Epithelial cell of proximal tubule (primary cell): Measurements from ENCODE around the gene PPARGC1A. TPM values are rescaled to one million over a fixed set of nuclear protein-coding genes. Genes with fewer than 3 reads are reported as not detected.

Experiments used
- DNase-seq: peaks from one replicate; pipeline ENCODE4 v3.0.0-alpha.2; 2011; ENCODE audit warnings: low read depth
- H3K4me3 ChIP-seq: 2 replicates; pipeline ENCODE4 v1.5.1; 2011; ENCODE audit warnings: low read depth, mild to moderate bottlenecking, low read length
- CTCF ChIP-seq: conservative IDR thresholded peaks from 2 replicates; pipeline ENCODE4 v1.5.1; 2012; ENCODE audit warnings: low read depth, mild to moderate bottlenecking, low read length
- total RNA-seq: library from RNA; depleted of rRNA; stranded (reverse); fragments of >200 nt; gene quantifications from 2 replicates; pipeline ENCODE4 v1.2.3, GENCODE V29; 2015

The PPARGC1A gene
- total RNA-seq, 1 donor from 2014 or later: 1.4 TPM

- no peak for DNase-seq
- H3K4me3 ChIP-seq: no peak overlapping the region
- no peak for TF ChIP-seq CTCF
Measured at GRCh38 chr4:23828779-23829178, 61.1 kb downstream of the PPARGC1A start.

- TF ChIP-seq CTCF: no peak
- H3K4me3 ChIP-seq: no peak overlapping the region
- no peak for DNase-seq
Measured at GRCh38 chr4:23828020-23828715, 61.7 kb downstream of the PPARGC1A start.

GRCh38 chr4:23822181-23822580 lies 67.7 kb downstream of the PPARGC1A start:
- no peak overlapping the region for H3K4me3 ChIP-seq
- no peak for DNase-seq
- no peak for TF ChIP-seq CTCF

- DNase-seq: peak; percentile 80
- H3K4me3 ChIP-seq: no peak overlapping the region
- TF ChIP-seq CTCF: no peak
Measured at GRCh38 chr4:23819041-23819511, 70.8 kb downstream of the PPARGC1A start.

GRCh38 chr4:23818097-23818885 lies 71.6 kb downstream of the PPARGC1A start:
- no peak overlapping the region for H3K4me3 ChIP-seq
- no peak for DNase-seq
- TF ChIP-seq CTCF: no peak

GRCh38 chr4:23814996-23815660 lies 74.7 kb downstream of the PPARGC1A start:
- no peak for DNase-seq
- no peak overlapping the region for H3K4me3 ChIP-seq
- no peak for TF ChIP-seq CTCF
